HG02642 (cell line): ENCODE results near the gene TCAF1.

Experiments used
- ATAC-seq: cut with Tn5 transposase; IDR thresholded peaks from one replicate; pipeline ENCODE4 v1.9.1; 2021; ENCODE audit warnings: mild to moderate bottlenecking; ENCODE audit not compliant: unreplicated experiment, poor library complexity

TCAF1 gene, protein sequence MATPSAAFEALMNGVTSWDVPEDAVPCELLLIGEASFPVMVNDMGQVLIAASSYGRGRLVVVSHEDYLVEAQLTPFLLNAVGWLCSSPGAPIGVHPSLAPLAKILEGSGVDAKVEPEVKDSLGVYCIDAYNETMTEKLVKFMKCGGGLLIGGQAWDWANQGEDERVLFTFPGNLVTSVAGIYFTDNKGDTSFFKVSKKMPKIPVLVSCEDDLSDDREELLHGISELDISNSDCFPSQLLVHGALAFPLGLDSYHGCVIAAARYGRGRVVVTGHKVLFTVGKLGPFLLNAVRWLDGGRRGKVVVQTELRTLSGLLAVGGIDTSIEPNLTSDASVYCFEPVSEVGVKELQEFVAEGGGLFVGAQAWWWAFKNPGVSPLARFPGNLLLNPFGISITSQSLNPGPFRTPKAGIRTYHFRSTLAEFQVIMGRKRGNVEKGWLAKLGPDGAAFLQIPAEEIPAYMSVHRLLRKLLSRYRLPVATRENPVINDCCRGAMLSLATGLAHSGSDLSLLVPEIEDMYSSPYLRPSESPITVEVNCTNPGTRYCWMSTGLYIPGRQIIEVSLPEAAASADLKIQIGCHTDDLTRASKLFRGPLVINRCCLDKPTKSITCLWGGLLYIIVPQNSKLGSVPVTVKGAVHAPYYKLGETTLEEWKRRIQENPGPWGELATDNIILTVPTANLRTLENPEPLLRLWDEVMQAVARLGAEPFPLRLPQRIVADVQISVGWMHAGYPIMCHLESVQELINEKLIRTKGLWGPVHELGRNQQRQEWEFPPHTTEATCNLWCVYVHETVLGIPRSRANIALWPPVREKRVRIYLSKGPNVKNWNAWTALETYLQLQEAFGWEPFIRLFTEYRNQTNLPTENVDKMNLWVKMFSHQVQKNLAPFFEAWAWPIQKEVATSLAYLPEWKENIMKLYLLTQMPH

DNA sequence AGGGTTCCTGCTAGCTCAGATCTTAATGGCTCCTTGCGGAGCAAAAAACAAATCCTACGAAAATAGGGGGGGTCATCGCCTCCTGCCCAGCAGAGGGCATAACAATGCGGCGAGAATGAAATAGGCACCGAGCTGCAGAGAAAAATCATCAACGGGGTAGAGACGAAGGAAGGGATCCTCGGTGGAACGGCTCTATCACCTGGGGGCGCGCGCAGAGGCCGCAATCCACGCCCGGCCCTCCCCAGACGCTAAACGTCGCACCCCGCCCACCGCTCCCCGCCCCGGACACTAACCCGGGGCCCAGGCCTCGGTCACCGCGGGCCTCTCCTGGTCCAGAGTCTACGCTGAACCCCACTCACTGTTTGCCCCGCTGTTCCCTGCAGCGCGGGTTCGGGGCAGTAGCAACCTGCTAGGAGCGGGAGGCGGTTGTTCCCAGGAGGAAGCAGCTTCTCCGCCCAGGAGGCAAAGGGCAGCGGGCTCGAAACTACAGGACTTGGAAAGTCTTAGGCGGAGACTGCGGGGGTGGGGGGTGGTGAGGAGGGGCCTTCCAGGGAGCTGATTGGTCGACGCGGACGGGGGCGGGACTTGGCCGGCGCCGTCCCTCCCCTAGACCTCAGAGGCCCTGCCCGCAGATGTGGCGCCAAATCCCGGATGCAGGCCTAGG is at the start of gene TCAF1:
Gene TCAF1, minus strand, starts transcription at position 509 of the 664 bp plus-strand sequence. CDS start 25,568 bp downstream, outside the sequence.
- ATAC-seq, result peak; percentile 95

DNA sequence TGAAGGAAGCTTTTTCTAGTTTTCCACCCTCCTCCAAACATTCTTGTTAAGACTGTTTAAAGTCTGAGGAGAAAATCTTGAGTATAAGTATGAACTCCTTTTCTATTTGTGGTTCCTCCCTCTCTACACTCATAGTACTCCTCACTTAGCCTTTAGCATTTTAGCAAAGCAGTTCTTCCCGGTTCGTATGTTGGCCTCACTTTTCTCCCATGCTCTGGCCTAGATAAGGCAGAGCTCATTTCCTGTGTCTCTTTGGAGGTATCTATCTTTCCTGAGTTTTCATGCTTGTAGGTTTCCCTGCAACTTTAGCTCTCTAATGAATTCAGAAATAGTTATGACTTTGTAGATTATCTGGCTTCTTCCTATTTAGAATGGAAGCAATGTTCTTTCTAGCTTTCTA is 46.8 kb upstream of the TCAF1 start:
- ATAC-seq, result no peak

DNA sequence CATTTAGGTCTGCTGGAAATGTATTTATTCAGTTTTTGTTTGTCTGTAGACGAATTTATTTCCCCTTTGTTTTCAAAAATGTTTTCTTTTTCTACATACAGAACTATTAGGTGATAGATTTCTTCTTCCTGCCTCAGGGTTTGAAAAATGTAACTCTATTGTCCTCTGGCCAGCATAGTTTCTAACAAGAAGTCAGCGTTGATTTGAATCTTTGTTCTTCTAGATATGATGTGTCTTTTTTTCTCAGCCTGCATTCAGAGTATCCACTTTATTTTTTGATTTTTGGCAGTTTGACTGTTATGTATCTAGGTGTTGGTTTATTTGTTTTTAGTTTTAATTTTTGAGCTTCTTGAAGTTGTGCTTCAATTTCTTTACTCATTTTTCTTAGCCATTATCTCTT is 45.1 kb upstream of the TCAF1 start:
- ATAC-seq, result no peak

DNA sequence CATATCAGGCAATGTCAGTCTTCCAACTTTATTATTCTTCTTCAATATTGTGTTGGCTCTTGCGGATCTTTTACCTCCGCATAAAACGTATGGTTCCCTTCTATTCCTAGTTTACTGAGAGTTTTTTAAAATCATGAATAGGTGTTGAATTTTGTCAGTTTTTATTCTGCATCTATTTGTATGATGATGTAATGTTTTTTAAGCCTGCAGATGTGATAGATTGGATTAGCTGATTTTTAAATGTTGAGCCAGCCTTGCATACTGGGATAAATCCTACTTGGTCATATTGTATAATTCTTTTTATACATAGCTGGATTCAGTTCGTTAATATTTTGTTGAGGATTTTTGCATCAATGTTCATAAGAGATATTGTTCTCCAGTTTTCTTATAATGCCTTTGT is 43.4 kb upstream of the TCAF1 start:
- no peak for ATAC-seq

DNA sequence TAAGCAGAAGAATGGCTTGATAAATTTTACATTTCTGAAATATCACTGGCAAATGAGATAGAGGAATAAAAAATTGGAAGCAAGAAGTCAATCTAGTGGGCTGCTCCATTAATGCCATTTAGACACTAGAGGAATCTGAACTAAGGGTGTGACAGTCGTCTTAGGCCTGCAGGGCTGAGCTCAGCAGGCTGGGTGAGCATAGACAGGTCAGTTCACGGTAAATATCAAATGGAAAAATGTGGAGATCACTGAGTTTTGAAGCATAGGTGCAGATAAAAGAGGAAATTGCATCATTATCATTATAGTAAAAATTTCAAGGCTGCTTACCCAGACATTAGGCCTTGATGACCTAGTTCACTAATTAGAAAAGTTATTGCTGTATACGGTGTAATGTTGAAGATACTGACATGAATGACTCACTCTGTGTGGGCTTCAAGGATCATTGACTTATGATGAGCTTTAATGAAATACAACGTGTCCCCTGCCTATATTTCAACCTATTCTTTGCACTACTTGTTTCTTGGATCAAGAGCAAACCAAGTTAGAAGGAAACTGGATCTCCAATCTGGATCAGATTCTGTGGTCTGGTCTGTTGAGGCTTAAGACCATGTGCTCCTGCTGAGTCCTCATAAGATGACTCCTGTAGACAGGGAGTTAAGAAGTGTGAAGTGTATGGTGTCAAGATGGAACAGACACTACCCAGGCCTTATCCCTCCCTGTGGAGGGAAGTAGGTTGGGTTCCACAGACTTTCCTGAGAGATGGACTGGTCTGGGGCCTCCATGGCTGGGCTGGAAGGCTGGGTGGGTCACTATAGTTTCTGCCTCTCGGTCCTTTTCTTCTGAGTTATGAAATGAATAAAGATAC is 36.6 kb upstream of the TCAF1 start:
- ATAC-seq, result no peak

DNA sequence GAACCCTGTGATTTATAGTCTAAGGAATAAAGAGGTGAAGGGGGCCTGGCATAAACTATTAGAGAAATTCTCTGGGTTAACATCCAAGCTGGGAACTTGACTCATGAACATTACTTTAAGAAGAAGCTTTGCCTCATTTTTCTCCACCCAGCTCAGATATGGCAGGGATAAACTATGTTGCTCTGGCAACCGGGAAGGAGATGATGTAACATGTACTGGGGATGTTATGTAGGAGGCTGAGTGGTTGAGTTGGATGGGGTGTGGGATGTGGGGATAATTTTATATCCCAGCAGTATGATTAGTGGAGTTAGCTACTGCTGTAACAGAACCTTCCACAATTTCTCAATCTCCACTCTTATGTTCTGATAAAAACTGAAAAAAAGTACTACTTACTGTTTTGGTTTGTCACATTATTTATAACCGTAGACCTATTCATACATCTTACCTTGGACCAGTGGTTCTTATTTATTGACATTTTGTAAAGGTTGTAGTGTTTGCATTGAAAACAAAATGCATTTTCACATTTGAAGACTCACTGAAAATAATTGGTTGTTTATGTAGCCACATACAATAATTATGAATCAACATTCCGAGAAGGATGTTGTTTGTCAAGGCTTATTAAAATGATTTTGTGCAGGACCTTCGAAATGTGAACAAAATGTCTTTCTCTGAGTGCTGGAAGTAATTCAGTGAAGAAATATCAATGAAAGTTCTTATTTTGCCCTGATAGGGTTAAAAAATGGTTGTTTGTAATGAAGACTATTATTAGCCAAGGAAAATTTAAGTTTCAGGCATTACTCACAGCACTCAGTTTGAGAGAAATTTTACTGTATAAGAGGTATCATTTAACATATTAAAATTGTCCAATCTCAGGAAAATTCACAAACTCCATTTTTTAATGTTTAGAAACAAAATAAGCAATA is 34.4 kb upstream of the TCAF1 start:
- ATAC-seq, result no peak

DNA sequence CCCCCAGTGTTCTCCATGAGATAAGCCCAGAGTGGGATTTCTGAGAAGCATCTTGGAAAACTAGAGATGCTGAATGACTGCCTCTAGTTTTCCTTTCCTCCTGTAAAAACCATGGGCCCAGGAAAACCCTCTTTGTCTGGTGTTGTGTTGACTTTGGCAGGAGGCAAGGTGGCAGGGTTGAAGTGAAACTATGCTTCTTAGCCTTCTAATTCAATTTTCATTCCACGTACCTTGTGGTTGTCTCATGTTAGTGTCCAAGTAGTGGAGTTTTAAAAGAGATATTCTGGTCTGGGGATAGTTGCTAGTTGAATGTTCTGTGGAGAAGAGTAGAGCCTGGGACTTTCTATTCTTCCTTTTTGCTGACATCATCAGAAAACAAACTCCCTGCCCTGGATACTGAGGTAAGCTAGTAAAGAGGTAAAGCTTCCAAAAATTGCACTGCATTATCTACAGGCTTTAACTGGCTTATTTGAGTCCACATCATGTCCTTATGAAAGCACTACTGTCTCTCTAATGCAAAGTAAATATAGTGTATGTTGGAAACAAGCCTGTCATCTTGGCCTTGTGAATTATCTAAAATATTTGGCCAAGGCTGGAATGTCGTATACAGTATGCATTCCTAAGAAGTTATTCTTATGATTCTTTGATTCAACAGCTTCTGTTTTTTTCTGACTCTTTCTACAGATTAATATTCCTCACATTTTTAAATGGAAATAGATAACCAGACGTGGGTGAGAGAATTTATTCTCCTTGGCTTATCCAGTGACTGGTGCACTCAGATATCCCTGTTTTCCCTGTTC is 32.8 kb upstream of the TCAF1 start, which contains the start of gene OR2F2:
Gene OR2F2, plus strand, starts transcription at position 708 of the 800 bp plus-strand sequence. Its CDS starts 0 bp downstream, at position 708.
- ATAC-seq, result no peak

DNA sequence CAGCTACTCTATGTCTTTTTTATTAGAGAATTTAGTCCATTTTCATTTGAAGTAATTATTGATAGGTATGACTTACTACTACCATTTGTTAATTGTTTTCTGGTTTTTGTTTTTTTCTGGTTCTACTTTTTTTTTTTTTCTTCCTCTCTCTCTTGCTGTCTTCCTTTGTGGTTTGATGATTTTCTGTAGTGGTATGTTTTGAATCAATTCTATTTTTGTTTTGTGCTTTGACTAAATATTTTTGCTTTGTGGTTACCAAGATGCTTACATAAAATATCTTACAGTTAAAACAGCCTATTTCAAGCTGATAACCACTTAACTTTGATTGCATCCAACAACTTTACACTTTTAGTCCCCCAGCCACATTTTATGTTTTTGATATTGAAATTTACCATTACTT is 29.8 kb upstream of the TCAF1 start:
- ATAC-seq, result no peak

DNA sequence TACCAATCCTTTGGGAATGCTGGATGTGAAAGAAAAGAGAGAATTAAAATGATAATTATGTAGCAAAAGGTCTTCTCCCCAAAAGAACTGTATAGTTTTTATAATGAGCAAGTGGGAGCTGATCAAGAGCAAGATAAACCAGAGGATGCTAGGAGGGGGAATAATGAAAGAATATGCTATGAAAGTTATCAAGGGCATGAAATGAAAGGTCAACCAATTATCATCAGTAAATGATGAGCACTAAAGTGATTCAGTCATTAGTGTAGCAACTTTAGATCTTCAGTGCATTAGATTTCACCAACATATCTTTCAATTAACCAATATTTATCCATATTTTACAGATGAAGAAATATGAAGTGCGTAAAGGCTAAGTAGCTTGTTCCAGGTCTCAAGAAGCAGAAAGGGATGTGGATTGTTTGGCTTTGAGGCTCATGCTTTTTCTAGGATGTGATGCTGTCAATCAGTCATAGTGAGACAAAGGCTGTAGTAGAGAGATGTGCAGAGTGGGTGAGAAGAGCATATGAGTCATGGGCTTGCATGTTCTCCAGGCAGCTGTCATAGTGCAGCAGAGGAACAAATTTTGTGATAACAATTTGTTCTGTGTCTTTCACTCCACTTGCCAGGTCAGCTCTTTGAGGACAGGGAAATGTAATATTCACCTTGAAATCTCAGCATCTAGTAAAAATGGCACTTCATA is 27.4 kb upstream of the TCAF1 start:
- ATAC-seq, result no peak

DNA sequence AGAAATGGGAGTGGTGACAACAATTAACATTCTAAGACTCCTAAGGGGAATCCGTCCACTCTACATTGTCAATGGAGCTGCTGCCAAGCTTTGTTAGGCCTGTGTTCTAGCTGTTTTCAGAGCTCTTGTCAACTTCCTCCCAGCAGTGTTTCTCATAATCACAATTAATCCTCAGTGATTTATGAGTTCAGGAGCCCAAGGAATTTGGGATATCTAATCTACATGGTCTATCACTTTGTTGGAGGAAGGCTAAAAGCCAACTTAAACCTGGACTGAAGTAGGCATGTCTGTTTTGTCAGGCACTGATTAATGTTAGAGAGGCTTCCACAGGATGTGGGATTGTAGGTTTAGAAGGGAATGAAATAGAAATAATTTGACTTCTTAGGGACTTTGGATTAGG is 22.9 kb upstream of the TCAF1 start:
- no peak for ATAC-seq

DNA sequence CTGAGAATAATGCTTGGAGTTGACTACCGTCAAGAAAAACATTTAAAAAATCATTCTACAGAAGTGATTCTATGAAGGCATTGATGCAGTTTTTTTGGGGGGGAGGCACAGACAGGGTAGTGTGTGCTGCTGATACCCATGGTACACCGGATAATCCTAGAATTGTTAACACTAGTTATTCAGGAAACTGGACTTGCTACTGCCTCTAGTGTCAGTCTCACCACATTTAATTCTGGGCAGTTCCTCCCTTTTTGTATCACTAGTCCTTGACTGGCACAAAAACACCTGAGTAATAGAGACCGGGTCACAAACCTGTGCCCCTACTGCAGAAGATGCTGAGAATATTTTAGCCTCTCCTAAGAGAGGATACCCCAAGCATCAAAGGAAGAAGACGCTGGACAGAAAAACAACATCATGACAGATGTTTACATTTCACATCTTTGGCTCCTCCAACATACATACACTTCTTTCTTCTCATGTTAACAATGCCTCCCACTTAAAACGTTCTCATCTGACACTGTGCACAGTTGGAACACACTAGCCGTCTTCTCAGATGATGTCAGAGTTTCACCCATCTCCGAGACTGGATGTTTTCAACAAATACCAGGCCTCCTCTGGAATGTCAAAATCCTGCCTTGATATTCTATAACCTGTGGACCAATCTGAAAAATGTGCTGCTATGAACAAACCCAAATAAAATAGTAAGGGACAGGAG is 13.1 kb upstream of the TCAF1 start:
- no peak for ATAC-seq

DNA sequence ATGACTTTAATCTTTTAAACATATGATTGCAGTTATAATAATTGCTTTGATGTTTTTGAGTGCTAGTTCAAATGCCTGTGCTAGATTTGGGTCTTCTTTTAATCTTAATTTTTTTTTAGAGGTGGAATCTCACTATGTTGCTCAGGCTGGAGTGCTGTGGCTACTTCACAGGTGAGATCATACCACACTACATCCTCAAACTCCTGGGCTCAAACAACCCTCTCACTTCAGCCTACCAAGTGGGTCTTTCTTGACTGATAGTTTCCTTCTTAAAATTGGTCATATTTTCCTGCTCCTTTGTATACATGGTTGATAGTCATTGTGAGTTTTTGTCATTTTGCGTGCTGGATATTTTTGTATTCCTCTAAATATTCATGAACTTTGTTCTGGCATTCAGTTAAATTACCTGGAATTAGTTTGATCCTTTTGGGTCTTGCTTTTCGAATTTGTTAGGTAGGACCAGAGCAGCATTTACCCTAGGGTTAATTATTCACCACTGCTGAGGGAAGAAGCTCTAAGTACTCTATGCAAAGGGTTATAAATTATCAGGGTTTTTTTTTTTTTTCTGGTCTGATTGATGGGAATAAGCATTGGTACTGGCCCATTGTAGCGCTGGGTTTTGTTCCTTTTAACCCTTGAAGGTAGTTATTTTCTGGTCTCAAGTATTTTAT is 12.1 kb upstream of the TCAF1 start:
- ATAC-seq, result no peak

DNA sequence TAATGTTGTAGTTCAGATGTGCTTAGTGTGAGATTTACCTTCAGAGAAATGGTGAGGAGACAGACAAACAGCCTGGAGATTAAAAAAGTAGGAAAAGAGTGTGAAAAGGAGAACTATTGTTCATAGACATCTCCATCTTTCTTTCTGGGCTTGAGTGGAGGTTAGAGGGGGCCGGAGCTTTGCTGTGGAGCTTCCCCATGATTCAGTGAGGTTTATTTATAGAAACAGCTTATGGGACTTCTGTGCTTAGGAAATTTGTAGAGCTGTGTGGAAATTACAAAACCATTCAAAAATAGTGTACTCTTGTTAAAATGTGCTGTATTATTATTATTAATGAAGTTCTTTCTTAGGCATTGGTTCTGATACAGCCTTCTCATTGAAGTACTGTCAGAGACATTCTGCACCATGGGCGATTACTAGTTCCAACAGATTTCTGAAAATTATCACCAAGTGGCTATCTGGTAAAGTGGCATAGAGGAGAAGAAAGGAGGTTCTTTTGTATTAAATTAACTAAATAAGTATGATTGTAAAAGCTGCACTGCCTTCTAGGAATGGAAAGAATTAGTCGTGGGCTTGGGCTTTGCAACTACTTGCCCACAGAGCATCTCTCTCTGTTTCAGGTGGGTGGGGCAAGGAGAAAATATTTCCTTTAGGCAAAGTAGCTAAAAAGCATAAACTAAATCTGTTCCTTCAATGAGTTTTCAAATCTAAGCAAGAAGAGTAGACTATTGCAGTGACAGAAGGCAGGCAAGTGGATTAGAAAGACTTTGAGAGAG is 8.7 kb upstream of the TCAF1 start:
- no peak for ATAC-seq

DNA sequence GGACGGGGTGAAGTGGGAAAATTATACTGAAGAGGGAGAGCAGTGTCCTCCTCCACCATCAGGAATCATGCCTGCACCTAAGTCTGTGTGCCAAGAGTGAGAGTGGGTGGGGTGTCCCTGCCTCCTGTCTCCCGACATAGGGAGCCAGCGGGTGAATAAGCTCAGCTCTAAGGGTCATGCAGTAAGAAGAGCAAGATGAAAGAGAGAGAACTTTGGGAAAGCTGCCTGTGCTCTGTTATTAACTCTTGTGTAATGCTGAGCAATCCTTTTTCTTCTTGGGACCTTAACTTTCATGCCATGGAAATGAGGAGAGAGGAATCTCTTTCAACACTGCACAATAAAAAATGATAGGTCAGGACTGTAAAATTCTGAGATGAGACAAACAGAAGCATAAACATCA is 7.9 kb upstream of the TCAF1 start:
- no peak for ATAC-seq

DNA sequence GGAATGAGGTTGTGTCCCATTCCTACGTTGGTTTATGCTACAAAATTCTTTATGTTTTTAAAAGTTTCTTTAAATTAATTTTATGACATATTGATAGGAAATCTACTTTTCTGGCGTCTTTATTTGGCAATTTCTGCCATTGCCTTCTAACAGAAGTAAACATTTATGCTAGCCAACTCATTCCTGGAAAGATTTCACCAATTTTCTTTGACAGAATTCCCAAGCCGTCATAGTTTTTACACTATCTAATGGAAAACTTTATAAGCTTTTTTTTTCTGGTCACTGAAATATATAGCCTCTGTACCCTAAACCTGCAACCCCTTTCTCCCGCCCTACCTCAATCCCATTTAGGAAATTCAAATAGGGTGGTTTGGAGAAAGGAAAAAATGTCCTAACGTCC is 6.1 kb upstream of the TCAF1 start:
- ATAC-seq, result no peak
